GM12874 (cell line): Measurements from ENCODE around the gene C6orf136.

Source experiments
- TF ChIP-seq, protein P1 (sequence below): IDR thresholded peaks from 2 replicates; pipeline ENCODE4 v1.5.1; 2011; ENCODE audit warnings: low read depth, mild to moderate bottlenecking, control low read depth, low read length, moderate library complexity; ENCODE audit not compliant: insufficient read depth

C6orf136 gene

DNA sequence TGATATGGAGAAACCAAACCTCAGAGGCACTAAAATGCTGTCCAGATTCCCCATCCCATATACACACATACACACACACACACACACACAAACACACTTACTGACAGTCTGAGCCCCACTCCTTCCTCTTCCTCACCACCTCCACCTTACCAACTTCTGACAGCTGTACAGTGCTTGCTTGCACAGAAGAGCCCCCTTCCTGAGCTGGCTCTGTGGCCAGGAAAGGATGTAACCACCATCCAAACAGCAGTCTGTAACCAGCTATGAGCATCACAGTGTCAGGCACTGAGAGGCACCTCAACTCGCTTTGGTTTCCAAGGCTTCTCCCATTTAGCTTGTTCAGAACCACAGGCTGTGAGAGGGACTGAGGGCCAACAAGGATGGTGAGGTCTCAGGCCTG, 5.9 kb upstream of the C6orf136 start:
- TF ChIP-seq, protein P1, sequence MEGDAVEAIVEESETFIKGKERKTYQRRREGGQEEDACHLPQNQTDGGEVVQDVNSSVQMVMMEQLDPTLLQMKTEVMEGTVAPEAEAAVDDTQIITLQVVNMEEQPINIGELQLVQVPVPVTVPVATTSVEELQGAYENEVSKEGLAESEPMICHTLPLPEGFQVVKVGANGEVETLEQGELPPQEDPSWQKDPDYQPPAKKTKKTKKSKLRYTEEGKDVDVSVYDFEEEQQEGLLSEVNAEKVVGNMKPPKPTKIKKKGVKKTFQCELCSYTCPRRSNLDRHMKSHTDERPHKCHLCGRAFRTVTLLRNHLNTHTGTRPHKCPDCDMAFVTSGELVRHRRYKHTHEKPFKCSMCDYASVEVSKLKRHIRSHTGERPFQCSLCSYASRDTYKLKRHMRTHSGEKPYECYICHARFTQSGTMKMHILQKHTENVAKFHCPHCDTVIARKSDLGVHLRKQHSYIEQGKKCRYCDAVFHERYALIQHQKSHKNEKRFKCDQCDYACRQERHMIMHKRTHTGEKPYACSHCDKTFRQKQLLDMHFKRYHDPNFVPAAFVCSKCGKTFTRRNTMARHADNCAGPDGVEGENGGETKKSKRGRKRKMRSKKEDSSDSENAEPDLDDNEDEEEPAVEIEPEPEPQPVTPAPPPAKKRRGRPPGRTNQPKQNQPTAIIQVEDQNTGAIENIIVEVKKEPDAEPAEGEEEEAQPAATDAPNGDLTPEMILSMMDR: no peak

DNA sequence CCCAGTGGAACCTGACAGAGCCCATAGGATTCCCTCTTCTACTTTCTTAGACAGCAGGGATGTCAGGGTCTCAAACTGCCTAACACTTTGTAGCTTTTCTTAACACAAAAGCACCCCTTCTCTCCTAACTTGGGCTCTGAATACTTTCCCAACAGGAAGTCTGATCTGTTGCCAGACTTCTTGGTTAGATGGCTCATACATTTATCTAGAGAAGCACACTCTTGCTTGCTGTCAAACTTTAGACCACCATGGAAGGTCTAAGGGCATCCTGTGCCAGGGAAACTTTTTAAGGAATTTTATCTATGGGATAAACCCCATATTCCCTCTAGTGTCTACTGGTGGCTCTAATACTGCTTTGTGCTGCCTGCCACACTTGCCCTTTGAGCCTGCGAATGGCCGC, 3.3 kb upstream of the C6orf136 start:
- TF ChIP-seq, protein P1: no peak

DNA sequence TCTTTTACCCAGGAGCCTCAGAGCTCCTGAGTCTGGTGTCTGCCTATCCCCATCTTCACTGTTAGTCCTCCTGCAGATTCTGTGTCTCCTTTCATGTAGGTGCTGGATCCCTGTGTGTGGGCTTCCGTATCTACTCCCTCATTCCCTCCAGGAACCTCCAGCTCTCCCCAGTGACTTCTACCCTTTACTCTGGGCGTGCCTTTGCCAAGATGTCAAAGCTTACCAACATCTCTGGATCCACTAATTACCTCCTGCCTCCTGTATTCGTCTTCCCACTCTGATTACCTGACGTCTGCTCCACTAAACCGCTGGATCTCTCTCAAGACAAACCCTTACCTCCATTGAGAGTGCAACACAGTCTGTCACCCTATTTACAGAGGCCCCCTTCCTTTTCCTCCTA, 2.2 kb upstream of the C6orf136 start:
- TF ChIP-seq, protein P1: no peak

DNA sequence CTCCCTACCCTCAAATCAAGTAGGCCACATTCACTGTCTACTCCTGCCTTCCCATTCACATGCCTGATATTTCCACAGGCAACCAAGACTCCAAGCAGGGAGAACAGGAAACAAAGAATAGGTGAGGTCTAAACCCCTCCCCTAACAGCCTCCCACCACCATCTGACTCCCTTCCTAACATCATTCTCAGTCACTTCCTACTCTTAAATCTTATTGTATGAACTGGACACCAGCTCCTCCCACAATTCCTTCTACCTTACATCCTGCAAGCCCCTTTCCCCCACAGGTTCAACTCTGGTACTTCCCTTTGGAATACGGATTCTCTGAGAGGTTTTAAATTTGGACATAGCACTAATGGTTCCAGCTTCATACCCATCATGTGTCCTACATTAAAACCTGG, 944 bp upstream of the C6orf136 start:
- TF ChIP-seq, protein P1: no peak

DNA sequence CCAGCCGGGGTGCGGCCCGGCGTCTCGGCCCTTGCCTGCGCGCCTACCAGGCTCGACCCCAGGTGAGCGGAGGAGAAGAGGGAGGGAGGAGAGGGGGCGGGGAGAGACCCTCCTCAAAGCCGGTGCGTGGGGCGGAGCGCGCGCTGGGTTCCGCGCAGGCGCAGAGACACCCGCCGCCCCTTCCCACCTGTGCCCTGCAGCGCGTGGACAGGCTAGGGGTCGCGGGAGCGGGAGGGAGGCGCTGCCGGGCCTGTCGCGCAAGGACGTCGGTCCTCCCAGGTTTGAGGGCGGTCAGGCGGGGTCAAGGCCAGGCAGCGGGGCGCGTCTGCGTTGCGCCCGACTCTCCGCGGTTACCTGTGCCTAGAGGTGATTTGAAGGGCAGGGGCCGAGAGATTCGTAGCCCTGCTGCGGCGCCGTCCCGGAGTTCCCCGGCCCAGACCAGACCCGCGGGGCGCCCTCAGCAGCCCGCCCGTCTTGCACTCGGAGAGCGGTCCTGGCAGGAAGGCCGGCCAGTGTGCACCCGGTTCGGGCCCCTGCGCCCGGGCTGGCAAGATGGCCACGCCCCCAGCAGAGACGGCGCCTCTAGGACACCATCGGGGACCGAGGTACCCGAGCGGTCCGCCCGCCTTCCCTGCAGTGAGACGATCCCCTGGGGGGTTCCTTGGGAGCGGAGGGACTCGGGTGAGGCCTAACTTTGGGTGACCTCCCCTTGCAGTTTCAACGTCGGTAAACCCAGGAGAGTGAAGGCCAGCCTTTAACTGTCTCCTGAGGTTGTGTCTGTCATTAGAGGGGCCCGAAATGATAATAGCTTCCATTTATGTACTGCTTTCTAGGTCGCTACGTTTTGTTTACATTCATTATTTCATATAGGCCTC, 546 bp downstream of the C6orf136 start:
- TF ChIP-seq, protein P1: no peak

DNA sequence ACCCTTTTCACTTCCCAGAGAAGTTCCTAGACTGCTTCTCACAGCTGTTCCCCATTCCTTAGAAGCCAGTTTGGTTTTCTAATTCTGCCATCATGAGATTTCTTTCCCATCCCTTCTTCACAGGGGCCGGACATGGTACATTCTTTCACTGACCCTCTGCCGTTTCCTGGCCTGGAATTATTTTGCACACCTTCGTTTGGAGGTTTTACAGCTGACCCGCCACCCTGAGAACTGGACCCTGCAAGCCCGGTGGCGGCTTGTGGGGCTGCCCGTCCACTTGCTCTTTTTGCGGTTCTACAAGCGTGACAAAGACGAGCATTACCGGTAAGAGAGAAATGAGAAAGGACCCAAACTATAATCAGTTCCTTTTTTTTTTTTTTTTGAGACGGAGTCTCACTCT, 4.2 kb downstream of the C6orf136 start:
- TF ChIP-seq, protein P1: no peak

DNA sequence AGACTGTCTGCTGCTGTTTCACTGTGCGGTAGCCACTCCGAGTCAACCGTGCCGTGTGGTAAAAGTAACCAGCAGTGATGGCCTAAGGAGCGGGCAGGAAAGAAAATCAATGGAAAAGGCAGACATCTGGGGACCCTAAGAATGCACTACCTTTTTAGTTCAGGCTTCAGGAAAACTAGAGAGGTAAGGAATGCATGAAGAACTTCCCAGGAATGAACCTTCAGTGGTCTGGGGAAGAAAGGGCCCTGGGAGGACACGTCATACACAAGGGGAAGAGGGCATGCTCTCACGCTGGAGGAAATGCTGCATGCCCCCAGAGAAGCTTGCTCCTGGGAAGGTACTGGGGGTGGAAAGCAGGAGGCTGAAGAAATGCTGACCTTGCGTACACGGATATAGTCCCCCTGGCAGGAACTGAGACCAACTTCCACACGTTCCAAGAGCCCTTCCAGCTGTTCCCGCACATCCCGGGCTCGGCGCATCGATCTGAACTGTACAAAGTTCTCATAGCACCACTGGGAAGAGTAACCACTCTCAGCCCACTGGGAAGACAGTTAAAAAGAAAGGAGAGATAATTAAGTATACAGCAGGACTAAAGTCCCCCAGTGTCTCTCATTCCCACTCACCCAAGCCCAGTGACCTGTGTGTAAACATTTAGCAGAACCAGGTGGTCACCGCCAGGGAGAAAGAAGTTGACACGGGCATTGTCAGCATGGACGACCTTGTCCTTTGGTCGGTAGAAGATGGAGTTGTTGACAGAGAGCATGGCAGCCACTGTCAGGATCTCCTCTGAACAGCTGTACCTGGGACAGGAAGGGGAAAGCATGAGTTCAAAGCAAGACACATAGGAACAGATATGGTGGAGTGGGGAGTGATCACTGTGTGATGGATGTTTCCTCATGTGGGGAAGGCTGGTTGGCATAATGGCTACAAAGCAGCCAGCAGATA, 8.1 kb downstream of the C6orf136 start:
- TF ChIP-seq, protein P1: no peak
